Stimulated activated CD8-positive, alpha-beta memory T cell treated with anti-CD3 and anti-CD28 coated beads, Interleukin-15, amount 100 ng/mL, for 48 hours (primary cell): ENCODE data around the gene PAK4.
"Not testable (repeated sequence)": the region's sequence is repeated elsewhere in the genome, so short reads cannot be mapped to it uniquely, and the experiment has no call there.

Experiments used
- DNase-seq, 2 donors: peaks; one replicate each; pipeline ENCODE4 v3.0.0-alpha.2; 2020; ENCODE audit warnings: low read depth in 2 of 2

PAK4 gene

DNA sequence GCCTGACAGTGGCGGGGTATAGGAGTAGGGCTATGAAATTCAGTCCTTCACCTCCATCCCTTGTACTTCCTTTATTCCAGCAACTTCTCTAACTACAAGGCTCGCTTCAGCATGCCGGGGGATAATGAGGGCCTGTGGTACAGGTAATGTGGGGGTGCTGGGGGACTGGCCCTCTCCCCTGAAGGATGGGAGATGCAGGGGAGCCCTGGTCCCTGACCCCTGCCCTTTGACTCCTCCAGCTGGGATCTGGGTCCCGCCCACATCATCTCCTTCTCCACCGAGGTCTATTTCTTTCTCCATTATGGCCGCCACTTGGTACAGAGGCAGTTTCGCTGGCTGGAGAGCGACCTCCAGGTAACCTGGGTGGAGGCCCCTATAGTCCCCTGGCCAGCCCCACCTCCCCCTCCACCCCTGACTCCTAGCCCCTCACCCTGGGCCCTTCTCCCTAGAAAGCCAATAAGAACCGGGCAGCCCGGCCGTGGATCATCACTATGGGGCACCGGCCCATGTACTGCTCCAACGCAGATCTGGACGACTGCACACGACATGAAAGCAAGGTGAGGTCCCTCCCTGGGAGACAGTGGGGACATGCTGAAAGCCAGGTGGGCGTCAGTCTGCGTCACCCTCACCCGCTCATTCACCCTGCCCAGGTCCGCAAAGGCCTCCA, 25.0 kb upstream of the PAK4 start:
- no peak for DNase-seq

DNA sequence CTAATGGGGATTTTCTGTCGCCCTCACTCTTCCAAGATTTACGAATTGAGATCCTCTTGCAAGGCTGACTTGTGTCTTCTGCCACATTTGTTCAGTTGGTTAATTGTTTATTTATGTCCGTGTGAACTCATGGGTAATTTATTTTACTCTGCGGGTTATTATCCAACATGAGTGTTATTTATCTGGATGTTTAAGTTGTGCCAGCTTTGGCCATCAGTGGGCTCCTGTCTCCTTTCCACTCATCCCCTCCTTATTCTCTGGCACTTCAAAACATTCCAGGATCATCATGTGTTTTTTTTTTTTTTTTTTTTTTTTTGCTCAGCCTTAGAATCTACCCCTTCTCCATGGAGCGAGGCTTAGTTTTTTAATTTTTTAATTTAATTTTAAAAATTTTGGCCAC, 22.4 kb upstream of the PAK4 start:
- no peak for DNase-seq

GRCh38 chr19:39104186-39104596, 21.4 kb upstream of the PAK4 start:
- no peak for DNase-seq

DNA sequence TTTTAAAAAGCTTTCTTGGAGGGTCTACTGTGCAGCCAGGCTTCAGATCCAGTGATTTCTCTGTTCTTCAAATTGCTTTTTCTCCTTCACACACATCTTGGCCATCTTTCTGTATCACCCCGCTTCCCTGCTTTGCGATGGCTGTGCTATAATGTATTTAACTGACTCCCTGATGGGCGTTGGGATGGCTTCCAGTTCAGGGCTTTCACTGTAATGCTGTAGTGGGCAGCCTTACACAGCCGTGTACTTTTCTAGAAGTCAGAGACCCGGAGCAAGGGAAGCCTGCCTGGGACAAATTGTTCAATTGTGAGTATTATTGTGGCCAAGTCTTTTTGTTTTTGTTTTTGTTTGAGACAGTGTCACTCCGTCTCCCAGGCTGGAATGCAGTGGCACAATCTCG, 19.4 kb upstream of the PAK4 start:
- no peak for DNase-seq

DNA sequence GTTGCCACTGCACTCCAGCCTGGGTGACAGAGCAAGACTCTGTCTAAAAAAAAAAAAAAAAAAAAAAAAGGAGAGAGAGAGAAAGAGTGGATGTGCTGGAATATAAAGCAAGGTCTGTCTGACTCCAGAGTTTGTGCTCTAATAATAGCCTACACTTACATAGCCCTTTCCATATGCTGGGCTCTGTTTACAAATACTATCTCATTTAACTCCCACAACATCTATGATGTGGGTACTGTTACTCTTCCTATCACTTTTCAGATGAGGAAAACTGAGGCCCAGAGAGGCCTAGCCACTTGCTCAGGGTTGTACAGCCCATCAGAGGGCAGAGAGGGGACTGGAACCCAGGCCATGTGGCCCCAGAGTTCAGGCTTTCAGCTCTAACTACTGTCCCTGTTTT, 15.9 kb upstream of the PAK4 start:
- no peak for DNase-seq

GRCh38 chr19:39110263-39110967, 15.2 kb upstream of the PAK4 start:
- peak; percentile 26 to 50 for DNase-seq

DNA sequence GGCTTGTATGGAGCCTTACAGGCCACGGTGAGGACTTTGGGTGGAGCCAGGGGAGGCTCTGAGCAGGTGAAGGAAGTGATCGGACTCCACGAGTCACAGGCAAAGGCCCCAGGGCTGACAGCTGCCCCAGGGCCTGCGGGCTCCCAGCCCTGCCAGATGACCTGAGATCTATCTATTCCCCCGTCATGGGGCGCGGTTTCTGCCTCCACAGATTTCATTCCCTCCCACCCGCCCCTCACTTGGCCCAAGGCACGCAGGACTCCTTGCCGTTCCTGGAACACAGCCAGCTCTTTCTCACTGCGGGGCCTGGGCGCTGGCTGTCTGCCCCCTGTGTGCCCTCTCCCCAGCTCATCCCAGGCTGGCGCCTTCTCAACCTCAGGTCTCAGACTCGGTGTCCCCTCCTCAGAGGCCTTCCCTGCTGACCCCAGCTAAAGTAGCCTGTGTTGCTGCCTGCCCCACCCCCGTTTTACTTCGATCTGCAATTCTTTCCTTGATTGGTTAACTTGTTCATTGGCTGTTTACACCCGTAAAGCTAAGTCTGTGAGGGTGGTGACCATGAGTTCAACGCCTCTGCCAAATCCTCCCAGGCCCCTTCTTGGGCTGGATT, 13.9 kb upstream of the PAK4 start:
- no peak for DNase-seq

GRCh38 chr19:39112338-39112890, 13.2 kb upstream of the PAK4 start:
- no peak for DNase-seq

DNA sequence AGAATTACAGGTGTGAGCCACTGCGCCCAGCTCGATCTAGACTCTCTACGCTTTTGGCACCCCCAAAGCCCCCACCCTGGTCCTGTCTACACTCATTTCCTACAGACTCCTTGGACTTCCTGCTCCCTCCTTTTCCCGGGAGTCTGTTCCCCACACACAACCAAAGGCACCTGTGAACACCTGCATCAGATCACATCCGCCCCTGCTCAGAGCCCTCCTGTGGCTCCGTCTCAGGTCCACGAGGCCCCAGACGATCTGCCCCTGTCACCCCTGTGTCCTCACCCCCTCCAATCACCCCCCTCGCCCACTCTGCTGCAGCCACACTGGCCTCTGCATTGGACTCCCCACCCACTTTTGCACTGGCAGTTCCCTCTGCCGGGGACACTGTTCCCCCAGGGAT, 12.4 kb upstream of the PAK4 start:
- DNase-seq = no peak

DNA sequence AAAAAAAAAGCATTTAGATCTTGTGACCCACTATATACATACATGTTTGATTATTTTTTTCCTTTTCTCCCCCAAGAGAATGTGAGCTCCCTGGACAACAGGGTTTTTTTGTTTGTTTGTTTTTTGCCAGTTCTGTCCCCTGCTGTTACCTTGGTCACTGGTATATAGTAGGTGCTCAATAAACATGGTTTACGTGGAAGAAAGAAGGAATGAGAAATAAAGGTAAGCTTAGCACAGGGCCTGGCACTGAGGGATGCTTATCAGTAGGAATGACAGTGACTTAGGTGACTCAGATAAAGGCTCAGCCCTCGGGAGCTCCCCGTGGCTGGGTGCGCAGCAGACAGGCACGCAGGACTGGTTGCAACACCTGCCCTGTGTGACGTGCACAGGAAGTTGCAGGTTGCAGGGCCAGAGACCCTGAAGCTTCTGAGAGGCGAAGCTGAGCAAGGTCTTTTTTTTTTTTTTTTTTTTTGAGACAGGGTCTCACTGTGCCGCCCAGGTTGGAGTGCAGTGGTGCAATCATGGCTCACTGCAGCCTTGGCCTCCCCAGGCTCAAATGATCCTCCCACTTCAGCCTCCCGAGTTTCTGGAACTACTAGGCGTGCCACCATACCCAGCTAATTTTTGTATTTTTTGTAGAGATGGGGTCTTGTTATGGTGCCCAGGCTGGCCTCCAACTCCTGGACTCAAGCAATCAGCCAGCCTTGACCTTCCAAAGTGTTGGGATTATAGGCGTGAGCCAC, 10.3 kb upstream of the PAK4 start:
- DNase-seq = no peak

DNA sequence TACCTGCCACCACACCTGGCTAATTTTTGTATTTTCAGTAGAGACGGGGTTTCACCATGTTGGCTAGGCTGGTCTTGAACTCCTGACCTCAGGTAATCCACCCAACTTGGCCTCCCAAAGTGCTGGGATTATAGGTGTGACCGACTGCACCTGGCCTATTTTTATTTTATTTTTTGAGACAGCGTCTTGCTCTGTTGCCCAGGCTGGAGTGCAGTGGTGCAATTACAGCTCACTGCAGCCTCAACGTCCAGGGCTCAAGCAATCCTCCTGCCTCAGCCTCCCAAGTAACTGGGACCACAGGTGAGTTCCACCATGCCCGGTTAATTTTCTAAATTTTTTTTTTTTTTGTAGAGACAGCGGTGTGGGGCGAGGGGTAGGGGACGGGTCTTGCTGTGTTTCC, 8.6 kb upstream of the PAK4 start:
- DNase-seq = not testable (repeated sequence)

- no peak for DNase-seq
These were observed 5.8 kb upstream of the PAK4 start for GRCh38 chr19:39119830-39120229.

- no peak for DNase-seq
These were observed 2.5 kb upstream of the PAK4 start for GRCh38 chr19:39122934-39123731.

DNA sequence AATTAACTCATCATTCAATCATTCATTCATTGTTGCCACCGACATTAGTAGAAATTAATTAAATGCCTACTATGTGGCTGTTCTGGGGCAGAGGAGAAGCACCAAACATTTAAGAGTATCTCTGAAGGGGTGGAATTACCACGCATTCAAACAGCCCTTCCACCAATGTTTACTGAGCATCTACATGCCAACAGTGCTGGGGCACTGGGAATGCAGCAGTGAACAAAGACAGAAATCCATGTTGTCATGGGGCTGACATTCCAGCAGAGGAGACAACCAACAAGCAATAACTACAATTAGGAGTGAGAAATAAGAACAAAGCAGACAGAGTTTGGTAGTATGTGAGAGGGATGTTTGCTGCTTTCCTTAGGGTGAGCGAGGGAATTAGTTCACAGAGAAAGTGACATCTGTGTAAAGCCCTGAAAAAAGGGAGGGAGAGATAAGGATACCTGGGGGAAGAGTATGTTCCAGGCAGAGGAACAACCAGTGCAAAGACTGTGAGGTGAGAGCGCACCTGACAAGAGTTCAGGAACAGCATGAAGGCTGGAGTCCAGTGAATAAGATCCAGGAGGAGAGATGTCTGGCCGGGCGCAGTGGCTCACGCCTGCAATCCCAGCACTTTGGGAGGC, 1.3 kb upstream of the PAK4 start:
- no peak for DNase-seq

GRCh38 chr19:39125199-39125553, 410 bp upstream of the PAK4 start:
- DNase-seq = no peak

- no peak for DNase-seq
These were observed 964 bp downstream of the PAK4 start for GRCh38 chr19:39126312-39127187.

GRCh38 chr19:39127812-39128515, 2.4 kb downstream of the PAK4 start:
- DNase-seq = no peak

GRCh38 chr19:39128516-39129079, 3.0 kb downstream of the PAK4 start:
- no peak for DNase-seq

DNA sequence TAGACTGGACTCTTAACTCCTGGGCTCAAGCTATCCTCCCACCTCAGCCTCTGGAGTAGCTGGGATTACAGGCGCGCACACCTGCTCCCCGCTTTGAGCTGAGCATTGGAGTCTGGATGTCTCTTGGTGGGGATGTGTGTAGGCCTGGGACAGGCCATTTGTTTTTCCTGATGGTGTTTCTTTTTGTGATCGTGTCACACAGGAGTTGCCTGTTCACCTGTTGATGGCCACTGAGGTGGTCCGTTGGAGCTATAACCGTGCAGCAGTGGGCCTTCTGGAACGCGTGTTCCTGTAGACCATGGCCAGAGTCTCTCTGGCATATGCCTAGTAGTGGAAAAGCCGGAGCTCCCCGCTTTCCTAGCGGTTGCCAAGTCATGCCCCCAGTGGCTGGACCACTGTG, 3.5 kb downstream of the PAK4 start:
- no peak for DNase-seq
